Endothelial cell of umbilical vein (primary cell): ENCODE measurements around the gene NECTIN3. TPM values are rescaled to one million over a fixed set of nuclear protein-coding genes. Genes with fewer than 3 reads are reported as not detected.

ENCODE experiments used
- BruUV-seq: library from RNA; stranded (reverse); fragments of 400-500 nt; replicated peaks from 2 replicates; lab custom pipeline; 2021; lab: Mats Ljungman, UMichigan
- CTCF ChIA-PET: fragments of 300-600, 350-600 bp; sonication (Branson Sonifier 250); formaldehyde crosslinking; loops from one replicate; lab custom pipeline; 2021; ENCODE audit warnings: antibody characterized with exemption, inconsistent platforms; lab: Charles Lee
- POLR2A ChIA-PET: fragments of 300-600, 350-600 bp; sonication (Branson Sonifier 250); formaldehyde crosslinking; loops from one replicate; lab custom pipeline; 2021; ENCODE audit warnings: antibody characterized with exemption, inconsistent platforms; lab: Charles Lee
- DNase-seq: peaks from one replicate; pipeline ENCODE4 v3.0.0-alpha.2; 2011; ENCODE audit warnings: low read depth, low spot score
- FAIRE-seq: peaks from 2 replicates; lab custom pipeline; 2011; peaks lifted over from hg19 to GRCh38; lab: Jason Lieb, UNC
- H2AFZ ChIP-seq: 2 replicates; pipeline ENCODE4 v1.6.0; 2012; ENCODE audit warnings: low read depth, low read length, control low read depth, inconsistent platforms
- H3K27ac ChIP-seq: 2 replicates; pipeline ENCODE4 v1.5.1; 2011; ENCODE audit warnings: low read depth, mild to moderate bottlenecking, control low read depth, low read length, moderate library complexity; ENCODE audit not compliant: insufficient read depth
- H3K27me3 ChIP-seq, 2 experiments: 2 replicates each; pipeline versions ENCODE4 v1.6.0 to v1.6.1; 2011; ENCODE audit warnings: low read length in 2 of 2, mixed read lengths in 1 of 2; ENCODE audit not compliant: control insufficient read depth in 2 of 2, insufficient read depth in 2 of 2
- H3K36me3 ChIP-seq, 2 experiments: 2 replicates in 1 of 2; 3 replicates in 1 of 2; pipeline ENCODE4 v1.5.1; 2011; ENCODE audit warnings: low read length in 2 of 2, mild to moderate bottlenecking in 1 of 2, moderate library complexity in 1 of 2; ENCODE audit not compliant: control insufficient read depth in 2 of 2, insufficient read depth in 2 of 2; ENCODE audit errors: extremely low read depth in 1 of 2
- H3K4me1 ChIP-seq: 3 replicates; pipeline ENCODE4 v1.5.1; 2011; ENCODE audit warnings: mild to moderate bottlenecking, low read length; ENCODE audit not compliant: control insufficient read depth, insufficient read depth; ENCODE audit errors: extremely low read depth
- H3K4me2 ChIP-seq: 2 replicates; pipeline ENCODE4 v1.6.1; 2011; ENCODE audit warnings: low read length, control low read depth, mixed read lengths; ENCODE audit not compliant: insufficient read depth
- H3K4me3 ChIP-seq, 3 experiments: fragments of 200-600 bp in 1 of 3; sonication (generic), shearing (Covaris generic) in 1 of 3; replicated peaks in 1 of 3; 2 replicates each; pipeline ENCODE4 v1.5.1; 2011 to 2016; ENCODE audit warnings: control low read depth in 3 of 3, low read length in 3 of 3, mild to moderate bottlenecking in 2 of 3, inconsistent platforms in 1 of 3, low read depth in 1 of 3, moderate library complexity in 1 of 3; ENCODE audit not compliant: insufficient read depth in 1 of 3
- H3K79me2 ChIP-seq: 2 replicates; pipeline ENCODE4 v1.6.0; 2012; ENCODE audit warnings: low read length, inconsistent platforms; ENCODE audit not compliant: control insufficient read depth, insufficient read depth
- H3K9ac ChIP-seq: replicated peaks from 2 replicates; pipeline ENCODE3; 2011; ENCODE audit warnings: low read length, control low read depth; ENCODE audit not compliant: insufficient read depth; ENCODE audit errors: extremely low read depth
- H3K9me1 ChIP-seq: replicated peaks from 3 replicates; pipeline ENCODE4 v1.6.0; 2011; ENCODE audit warnings: mild to moderate bottlenecking, low read length; ENCODE audit not compliant: control insufficient read depth, insufficient read depth; ENCODE audit errors: extremely low read depth
- H3K9me3 ChIP-seq: replicated peaks from 2 replicates; pipeline ENCODE4 v1.5.1; 2012; ENCODE audit warnings: low read length, inconsistent platforms; ENCODE audit not compliant: control insufficient read depth, insufficient read depth
- H4K20me1 ChIP-seq: replicated peaks from 2 replicates; pipeline ENCODE3; 2011; ENCODE audit warnings: mild to moderate bottlenecking, low read length; ENCODE audit not compliant: control insufficient read depth, insufficient read depth; ENCODE audit errors: extremely low read depth
- EZH2 ChIP-seq: IDR thresholded peaks from 2 replicates; pipeline ENCODE4 v1.6.1; 2012; ENCODE audit warnings: borderline replicate concordance, low read depth, mild to moderate bottlenecking, moderate library complexity, low read length, inconsistent platforms; ENCODE audit not compliant: severe bottlenecking
- FOS ChIP-seq: IDR thresholded peaks from 2 replicates; pipeline ENCODE4 v1.6.1; 2011; ENCODE audit warnings: mild to moderate bottlenecking, low read length, moderate library complexity, borderline replicate concordance; ENCODE audit not compliant: insufficient read depth
- GATA2 ChIP-seq: IDR thresholded peaks from 2 replicates; pipeline ENCODE4 v1.7.0; 2011; ENCODE audit warnings: low read depth, mild to moderate bottlenecking, moderate library complexity, mixed read lengths, low read length; ENCODE audit not compliant: insufficient read length, insufficient read depth
- JUN ChIP-seq: IDR thresholded peaks from 2 replicates; pipeline ENCODE4 v1.6.1; 2011; ENCODE audit warnings: borderline replicate concordance, low read depth; ENCODE audit not compliant: insufficient read length, insufficient read depth
- MYC ChIP-seq: IDR thresholded peaks from one replicate; pipeline ENCODE4 v1.6.1; 2011; ENCODE audit warnings: mild to moderate bottlenecking, low read depth, low read length
- POLR2A ChIP-seq: IDR thresholded peaks from 2 replicates; pipeline ENCODE4 v1.6.1; 2012; ENCODE audit warnings: low read depth, mild to moderate bottlenecking, control low read depth, low read length
- POLR2AphosphoS5 ChIP-seq: IDR thresholded peaks from 2 replicates; pipeline ENCODE4 v1.6.1; 2012; ENCODE audit warnings: low read depth, mild to moderate bottlenecking, control low read depth, low read length, moderate library complexity; ENCODE audit not compliant: insufficient read depth
- dilution Hi-C: fragments of 300-500 bp; cut with MboI; formaldehyde crosslinking; loops from one replicate; pipeline ENCODE4 v1.15.0; 2019; ENCODE audit warnings: low sequenced_read_pairs; ENCODE audit not compliant: extremely low pct_ligation_motif_present
- intact Hi-C: fragments of 100-400 bp; cut with micrococcal nuclease; formaldehyde crosslinking; loops from one replicate; pipeline ENCODE4 v1.10.0; 2022
- polyA plus RNA-seq, 4 experiments: library from polyadenylated mRNA; depleted of rRNA in 3 of 4; stranded (reverse) in 3 of 4; unstranded in 1 of 4; fragments of >200 nt; gene quantifications; 2 replicates each; pipeline versions ENCODE4 v1.2.1 to v1.2.3, GENCODE V29; 2011 to 2012; ENCODE audit warnings: missing spikeins in 1 of 4
- total RNA-seq: library from RNA; stranded (reverse); gene quantifications from 2 replicates; pipeline ENCODE4 v1.2.3, GENCODE V29; 2021
- TF ChIP-seq, protein P1 (sequence below): IDR thresholded peaks from 2 replicates; pipeline ENCODE4 v1.6.1; 2011; ENCODE audit not compliant: insufficient read depth, insufficient read length
- TF ChIP-seq, protein P2 (sequence below), 2 donors: IDR thresholded peaks; 1 replicate in 1 of 2; 2 replicates in 1 of 2; pipeline ENCODE4 v1.5.1; 2011; ENCODE audit warnings: low read length in 2 of 2, mild to moderate bottlenecking in 2 of 2, moderate library complexity in 2 of 2, control low read depth in 1 of 2, inconsistent platforms in 1 of 2, low read depth in 1 of 2; ENCODE audit not compliant: insufficient read depth in 1 of 2; ENCODE audit errors: extremely low read depth in 1 of 2

Gene NECTIN3
- total and polyA plus RNA-seq, 2 donors (not counting 3 experiments of a cell fraction or from before 2014, with no cell fraction given), result 14.3 to 26.9 TPM

DNA sequence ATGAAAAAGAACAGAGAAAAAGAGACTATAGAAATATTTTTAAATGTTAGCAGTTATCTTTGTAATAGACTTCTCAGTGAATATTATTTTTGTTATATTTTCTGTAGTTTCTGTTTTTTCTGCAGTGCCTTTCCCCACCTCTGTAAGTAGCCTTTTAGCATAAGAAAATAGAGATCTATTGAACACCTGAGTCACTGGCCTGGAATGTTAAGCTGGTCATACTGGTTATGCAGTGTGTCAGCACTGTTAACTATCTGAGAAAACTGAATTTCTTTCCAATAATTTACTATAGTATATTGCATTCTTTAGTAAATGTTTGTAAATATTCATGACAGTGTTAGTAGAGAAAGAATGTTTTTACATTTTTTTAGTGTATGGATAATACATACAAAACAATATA, 79.8 kb downstream of the NECTIN3 start:
- BruUV-seq, result no TSS peak
- H3K4me3 ChIP-seq, result no peak overlapping the region
- TF ChIP-seq POLR2A (no peak), MYC (no peak), FOS (no peak), JUN (no peak), EZH2 (no peak), GATA2 (no peak), POLR2AphosphoS5 (no peak)
- TF ChIP-seq, protein P1, sequence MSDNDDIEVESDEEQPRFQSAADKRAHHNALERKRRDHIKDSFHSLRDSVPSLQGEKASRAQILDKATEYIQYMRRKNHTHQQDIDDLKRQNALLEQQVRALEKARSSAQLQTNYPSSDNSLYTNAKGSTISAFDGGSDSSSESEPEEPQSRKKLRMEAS, result no peak
- TF ChIP-seq, protein P2, sequence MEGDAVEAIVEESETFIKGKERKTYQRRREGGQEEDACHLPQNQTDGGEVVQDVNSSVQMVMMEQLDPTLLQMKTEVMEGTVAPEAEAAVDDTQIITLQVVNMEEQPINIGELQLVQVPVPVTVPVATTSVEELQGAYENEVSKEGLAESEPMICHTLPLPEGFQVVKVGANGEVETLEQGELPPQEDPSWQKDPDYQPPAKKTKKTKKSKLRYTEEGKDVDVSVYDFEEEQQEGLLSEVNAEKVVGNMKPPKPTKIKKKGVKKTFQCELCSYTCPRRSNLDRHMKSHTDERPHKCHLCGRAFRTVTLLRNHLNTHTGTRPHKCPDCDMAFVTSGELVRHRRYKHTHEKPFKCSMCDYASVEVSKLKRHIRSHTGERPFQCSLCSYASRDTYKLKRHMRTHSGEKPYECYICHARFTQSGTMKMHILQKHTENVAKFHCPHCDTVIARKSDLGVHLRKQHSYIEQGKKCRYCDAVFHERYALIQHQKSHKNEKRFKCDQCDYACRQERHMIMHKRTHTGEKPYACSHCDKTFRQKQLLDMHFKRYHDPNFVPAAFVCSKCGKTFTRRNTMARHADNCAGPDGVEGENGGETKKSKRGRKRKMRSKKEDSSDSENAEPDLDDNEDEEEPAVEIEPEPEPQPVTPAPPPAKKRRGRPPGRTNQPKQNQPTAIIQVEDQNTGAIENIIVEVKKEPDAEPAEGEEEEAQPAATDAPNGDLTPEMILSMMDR (IDR thresholded peaks at IDR 0.05; ENCODE audit: extremely low read depth in 1 of 2, insufficient read depth in 1 of 2, low read depth in 1 of 2, low read length in 2 of 2), result no peak
- intact Hi-C loops, result no loop called here
- no peaks in the 10 kb centered on the region for H3K27me3 ChIP-seq
- H3K27ac ChIP-seq, result no peak overlapping the region
- H3K4me1 ChIP-seq, result no peaks in the 10 kb centered on the region
- DNase-seq, result no peak
- no peaks in the 10 kb centered on the region for H3K79me2 ChIP-seq
- no peaks in the 10 kb centered on the region for H3K9me1 ChIP-seq
- no peaks in the 10 kb centered on the region for H3K9me3 ChIP-seq
- H4K20me1 ChIP-seq, result no peaks in the 10 kb centered on the region
- H3K36me3 ChIP-seq, result no peaks in the 10 kb centered on the region
- no peak overlapping the region for H3K4me2 ChIP-seq
- CTCF ChIA-PET, result no interaction called here
- dilution Hi-C loops, result no loop called here
- no peak overlapping the region for H3K9ac ChIP-seq
- H2AFZ ChIP-seq, result no peak overlapping the region
- POLR2A ChIA-PET, result no interaction called here
- no peak for FAIRE-seq
